GM18520 (cell line): ENCODE measurements around the gene HEBP2.
A peak's percentile ranks its signal among the peaks of the same experiment; 100 is the strongest.

Source experiments
- ATAC-seq: cut with Tn5 transposase; IDR thresholded peaks from one replicate; pipeline ENCODE4 v1.9.1; 2021; ENCODE audit not compliant: unreplicated experiment

HEBP2 gene

DNA sequence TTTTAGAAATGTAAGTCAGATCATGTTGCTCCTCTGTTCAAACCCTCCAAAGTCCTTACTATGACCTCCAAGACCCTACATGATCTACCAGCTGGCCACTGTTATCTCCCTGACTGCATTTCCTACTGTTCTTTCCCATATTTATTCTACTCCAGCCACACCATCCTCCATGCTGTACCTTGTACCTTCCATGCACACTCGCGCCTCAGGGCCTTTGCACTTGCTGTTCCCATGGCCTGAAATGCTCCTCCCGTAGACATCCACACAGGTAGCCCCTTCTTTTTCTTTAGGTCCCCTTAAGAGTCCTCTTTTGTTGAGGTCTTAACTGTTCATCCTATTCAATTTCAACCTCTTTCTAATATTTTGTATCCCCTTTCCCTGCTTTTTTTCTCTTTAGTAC is 47.0 kb downstream of the HEBP2 start:
- no peak for ATAC-seq

DNA sequence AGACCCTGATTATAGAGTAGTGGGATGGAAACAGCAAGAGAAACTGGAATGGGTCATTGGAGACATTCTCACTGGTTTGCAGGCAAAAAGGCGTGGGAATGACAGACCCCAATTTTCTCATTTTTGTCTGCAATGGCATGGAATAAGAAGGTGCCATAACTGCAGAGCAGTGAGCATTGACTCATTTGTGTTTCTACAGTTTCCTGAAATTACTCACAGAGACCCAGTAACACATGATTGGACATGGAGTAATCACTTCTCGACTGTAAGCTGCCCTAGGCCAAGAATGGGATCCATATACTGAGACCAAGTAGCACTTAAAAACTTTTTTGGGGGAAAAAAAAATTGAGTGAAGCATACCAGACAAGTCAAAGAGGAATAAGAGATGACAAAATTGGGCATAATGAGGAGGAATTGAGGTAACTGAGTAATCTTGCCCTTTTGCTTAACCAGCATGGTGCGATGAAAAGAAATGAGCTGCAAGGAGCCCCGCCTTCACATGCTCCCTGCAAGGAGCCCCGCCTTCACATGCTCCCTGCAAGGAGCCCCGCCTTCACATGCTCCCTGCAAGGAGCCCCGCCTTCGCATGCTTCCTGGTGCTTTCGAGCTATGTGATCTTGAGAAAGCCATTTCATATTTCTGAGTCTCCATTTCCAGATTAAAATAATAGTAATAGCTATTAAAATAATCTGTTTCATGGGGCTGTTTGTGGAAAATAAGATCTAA is 51.1 kb downstream of the HEBP2 start:
- no peak for ATAC-seq

DNA sequence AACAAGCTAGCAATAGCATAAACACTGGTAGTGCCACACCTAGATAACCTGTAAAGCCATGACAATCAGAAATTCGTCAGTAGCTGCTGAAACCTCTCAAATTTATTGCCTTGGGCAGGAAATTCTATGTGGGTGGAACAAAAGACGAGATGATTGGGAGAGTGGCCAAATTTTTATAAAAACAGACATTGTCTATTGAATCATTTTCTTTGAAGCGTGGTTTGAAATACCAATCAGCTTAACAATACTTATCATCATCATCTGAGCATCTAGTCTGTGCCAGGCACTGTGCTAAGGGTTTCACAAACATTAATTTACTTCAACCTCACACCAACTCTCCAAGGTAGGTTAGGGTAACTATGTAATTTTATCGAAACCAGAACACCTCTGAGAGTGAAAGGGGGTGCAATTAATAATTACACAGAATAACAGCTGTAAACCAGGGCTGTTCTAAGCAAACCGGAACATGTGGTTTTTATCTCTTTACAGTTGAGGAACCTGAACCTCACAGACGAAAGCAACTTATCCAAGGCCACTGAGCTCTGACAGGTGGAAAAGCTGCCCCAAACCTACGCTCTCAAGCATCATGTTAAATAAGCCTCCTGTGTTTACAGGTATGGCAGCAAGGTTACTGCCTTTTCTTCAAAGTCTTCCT is 51.9 kb downstream of the HEBP2 start:
- ATAC-seq = peak; percentile 78

DNA sequence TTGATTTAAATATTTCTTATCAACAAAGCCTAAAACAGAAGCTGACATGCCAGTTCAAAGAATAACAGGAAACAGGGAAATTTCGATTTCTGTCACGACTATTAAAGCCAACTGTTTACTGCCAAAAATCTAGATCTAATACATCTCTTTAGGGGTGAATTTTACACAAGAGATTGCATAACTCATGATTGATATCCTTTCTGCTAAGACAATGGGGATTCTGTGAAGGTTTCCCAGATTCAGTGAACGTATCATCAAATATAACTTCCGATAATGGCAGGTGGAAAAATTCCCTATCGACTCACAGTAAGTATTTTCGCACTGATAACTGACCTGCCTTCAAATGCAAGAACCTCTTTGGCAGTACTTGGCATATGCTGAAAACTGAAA is 52.4 kb downstream of the HEBP2 start:
- no peak for ATAC-seq

DNA sequence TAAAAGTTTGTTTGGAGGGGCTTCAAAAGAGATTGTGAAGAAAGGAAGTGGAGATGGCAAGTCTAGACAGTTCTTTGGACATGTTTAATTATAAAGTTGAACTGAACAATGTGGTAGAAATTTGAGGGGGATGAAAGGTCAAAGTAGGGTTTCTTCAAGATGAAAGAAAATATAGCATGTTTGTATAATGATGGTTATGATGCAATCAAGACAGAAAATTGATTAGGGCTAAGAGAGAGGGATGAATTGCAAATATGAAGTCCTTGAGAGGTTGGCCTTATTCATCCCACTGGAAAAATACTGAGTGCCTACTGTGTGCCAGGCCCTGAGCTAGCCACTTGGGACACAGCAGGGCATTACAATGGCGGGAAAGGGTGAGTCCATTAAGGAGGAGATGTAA is 57.6 kb downstream of the HEBP2 start:
- ATAC-seq = no peak

DNA sequence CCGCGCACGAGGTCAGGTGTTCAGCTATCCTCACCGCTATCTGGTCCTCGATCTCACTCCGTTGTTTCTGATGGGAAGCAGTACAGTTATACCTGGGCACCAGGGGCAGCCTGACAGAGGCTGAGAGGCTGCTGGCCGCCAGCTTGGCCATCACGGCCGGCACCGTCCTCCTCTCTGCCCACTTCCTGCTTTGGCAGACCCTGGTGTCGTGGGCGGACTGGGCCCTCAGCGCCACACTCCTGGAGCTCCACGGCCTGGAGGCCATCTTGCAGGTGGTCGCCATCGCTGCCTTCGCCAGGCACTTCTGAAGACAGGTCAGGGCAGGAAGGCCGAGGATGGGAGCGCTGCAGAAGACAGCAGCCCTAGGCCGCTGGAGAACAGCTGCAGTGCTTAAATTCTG is 60.1 kb downstream of the HEBP2 start:
- no peak for ATAC-seq

DNA sequence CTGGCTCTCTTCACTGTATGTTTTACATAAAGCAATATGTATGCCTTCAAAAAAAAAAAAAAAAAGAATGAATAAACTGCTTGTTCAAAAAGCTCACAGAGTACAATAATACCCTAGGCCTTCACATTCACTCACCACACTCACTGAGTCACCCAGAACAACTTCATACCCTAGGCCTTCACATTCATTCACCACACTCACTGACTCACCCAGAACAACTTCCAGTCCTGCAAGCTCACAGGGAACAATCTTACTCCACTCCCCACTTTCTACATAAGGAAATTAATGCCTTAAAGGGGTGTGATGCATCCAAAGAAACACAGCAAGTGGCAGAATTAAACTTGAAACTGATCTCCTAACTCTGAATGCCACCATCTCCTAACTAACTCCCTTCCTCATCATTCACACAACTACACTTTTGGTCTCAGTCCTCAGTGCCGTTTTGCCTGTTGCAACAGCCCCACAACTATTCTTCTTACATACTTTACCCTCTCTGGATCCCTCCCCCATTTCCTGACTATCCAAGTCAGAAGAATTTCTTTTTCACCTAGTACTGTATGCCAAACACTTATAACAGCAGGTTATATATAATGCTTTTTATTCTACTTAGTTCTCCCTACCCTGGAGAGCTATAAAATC is 61.1 kb downstream of the HEBP2 start:
- no peak for ATAC-seq

DNA sequence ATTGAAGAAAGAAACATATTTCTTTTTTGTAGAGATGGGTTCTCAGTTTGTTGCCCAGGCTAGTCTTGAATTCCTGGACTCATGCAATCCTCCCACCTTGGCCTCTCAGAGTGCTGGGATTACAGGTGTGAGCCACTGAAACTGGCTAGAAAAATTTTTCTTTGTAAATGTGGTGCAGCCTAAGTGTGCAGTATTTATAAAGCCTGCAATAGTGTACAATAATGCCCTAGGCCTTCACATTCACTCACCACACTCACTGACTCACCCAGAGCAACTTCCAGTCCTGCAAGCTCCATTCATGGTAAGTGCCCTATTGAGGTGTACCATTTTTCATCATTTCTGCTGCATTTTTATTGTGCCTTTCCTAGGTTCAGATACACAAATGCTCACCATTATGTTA is 63.9 kb downstream of the HEBP2 start:
- no peak for ATAC-seq

DNA sequence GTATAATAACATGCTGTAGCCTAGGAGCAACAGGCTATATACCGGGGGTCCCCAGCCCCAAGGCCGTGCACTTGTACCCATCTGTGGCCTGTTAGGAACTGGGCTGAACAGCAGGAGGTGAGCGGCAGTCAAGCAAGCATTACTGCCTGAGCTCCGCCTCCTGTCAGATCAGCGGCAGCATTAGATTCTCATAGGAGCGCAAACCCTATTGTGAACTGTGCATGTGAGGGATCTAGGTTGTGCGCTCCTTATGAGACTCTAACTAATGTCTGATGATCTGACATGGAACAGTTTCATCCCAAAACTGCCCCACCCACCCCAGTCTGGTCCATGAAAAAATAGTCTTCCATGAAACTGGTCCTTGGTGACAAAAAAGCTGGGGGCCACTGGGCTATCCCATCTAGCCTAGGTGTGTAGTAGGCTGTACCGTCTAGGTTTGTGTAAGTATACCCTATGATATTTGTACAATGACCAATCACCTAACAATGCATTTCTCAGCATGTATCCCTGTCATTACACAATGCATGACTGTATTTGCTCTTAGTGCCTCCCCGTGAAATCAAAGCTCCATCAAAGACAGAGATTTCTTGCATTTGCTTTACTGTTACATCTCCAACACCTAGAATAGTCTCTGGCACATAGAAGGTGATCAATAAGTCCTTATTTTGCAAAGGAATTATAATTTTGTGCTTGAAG is 64.4 kb downstream of the HEBP2 start:
- ATAC-seq = no peak
